Stimulated activated CD4-positive, alpha-beta T cell treated with anti-CD3 and anti-CD28 coated beads, Interleukin-2, amount 100 ng/mL, for 24 hours (primary cell): ENCODE data around the gene HLA-DMA.

Source experiments
- DNase-seq, 2 donors: peaks; one replicate each; pipeline ENCODE4 v3.0.0-alpha.2; 2020

Gene HLA-DMA

GRCh38 chr6:32952817-32953739 lies at the start of gene HLA-DMA:
HLA-DMA (minus strand) TSS chr6:32953097; CDS start chr6:32953036, 61 bp downstream.
- DNase-seq: peak; percentile 57 to 70

GRCh38 chr6:33001685-33002084 lies 48.8 kb upstream of the HLA-DMA start:
- no peak for DNase-seq

GRCh38 chr6:33000055-33000454 lies 47.2 kb upstream of the HLA-DMA start:
- no peak for DNase-seq

- no peak for DNase-seq
Measured at GRCh38 chr6:32995448-32995847, 42.6 kb upstream of the HLA-DMA start.

GRCh38 chr6:32993363-32993973 lies 40.6 kb upstream of the HLA-DMA start:
- DNase-seq: no peak

GRCh38 chr6:32991972-32992371 lies 39.1 kb upstream of the HLA-DMA start:
- DNase-seq: no peak

- DNase-seq: no peak
Measured at GRCh38 chr6:32989368-32989767, 36.5 kb upstream of the HLA-DMA start.

GRCh38 chr6:32984622-32985389 lies 31.9 kb upstream of the HLA-DMA start:
- peak; percentile 94 to 95 for DNase-seq

GRCh38 chr6:32983964-32984621 lies 31.2 kb upstream of the HLA-DMA start:
- no peak for DNase-seq

- DNase-seq: no peak
Measured at GRCh38 chr6:32983493-32983848, 30.6 kb upstream of the HLA-DMA start.

GRCh38 chr6:32982702-32983492 lies 30.0 kb upstream of the HLA-DMA start:
- DNase-seq: no peak

- DNase-seq: no peak
Measured at GRCh38 chr6:32982084-32982701, 29.3 kb upstream of the HLA-DMA start.

GRCh38 chr6:32980488-32981038 lies 27.7 kb upstream of the HLA-DMA start:
- DNase-seq: no peak

- DNase-seq: no peak
Measured at GRCh38 chr6:32979720-32980487, 27.0 kb upstream of the HLA-DMA start.

GRCh38 chr6:32977953-32978324 lies 25.0 kb upstream of the HLA-DMA start:
- no peak for DNase-seq

GRCh38 chr6:32977272-32977952 lies 24.5 kb upstream of the HLA-DMA start:
- DNase-seq: no peak

GRCh38 chr6:32976334-32977069 lies 23.6 kb upstream of the HLA-DMA start:
- no peak for DNase-seq

GRCh38 chr6:32975886-32976285 lies 23.0 kb upstream of the HLA-DMA start:
- DNase-seq: no peak
